Left lung (tissue), 10 donors: Measurements from ENCODE around the gene GNS. TPM values are rescaled to one million over a fixed set of nuclear protein-coding genes. Genes with fewer than 3 reads are reported as not detected.

Source experiments
- ATAC-seq: fragments of 200-7000 bp; cut with Tn5 transposase; one replicate; pipeline ENCODE4 v1.9.1; 2020; ENCODE audit warnings: moderate library complexity
- DNase-seq, 4 donors: peaks; one replicate each; pipeline ENCODE4 v3.0.0-alpha.2; 2013 to 2020
- H3K27ac ChIP-seq, 2 donors: fragments of 200-600 bp; sonication (generic) in 1 of 2; one replicate each; pipeline versions ENCODE4 v1.5.0 to v1.8.0; 2020 to 2021
- H3K27me3 ChIP-seq, 2 donors: fragments of 200-600 bp; sonication (generic) in 1 of 2; one replicate each; pipeline versions ENCODE4 v1.5.0 to v1.8.0; 2020 to 2021
- H3K36me3 ChIP-seq, 2 donors: fragments of 200-600 bp; sonication (generic) in 1 of 2; one replicate each; pipeline versions ENCODE4 v1.5.0 to v1.8.0; 2020 to 2021
- H3K4me1 ChIP-seq, 2 donors: fragments of 200-600 bp; one replicate each; pipeline ENCODE4 v1.8.0; 2021
- H3K4me3 ChIP-seq, 2 donors: fragments of 200-600 bp; sonication (generic) in 1 of 2; one replicate each; pipeline versions ENCODE4 v1.5.0 to v1.8.0; 2020 to 2021; ENCODE audit warnings: mild to moderate bottlenecking in 1 of 2
- H3K9me3 ChIP-seq, 2 donors: fragments of 200-600 bp; sonication (generic) in 1 of 2; one replicate each; pipeline versions ENCODE4 v1.5.0 to v1.8.0; 2020 to 2021
- CTCF ChIP-seq, 2 donors: fragments of 200-600 bp; sonication (generic) in 1 of 2; IDR thresholded peaks; one replicate each; pipeline versions ENCODE4 v1.5.0 to v1.8.0; 2021; ENCODE audit warnings: antibody characterized with exemption in 2 of 2
- intact Hi-C, 2 donors: fragments of 100-400 bp; cut with DNase I; formaldehyde crosslinking; loops; one replicate each; pipeline versions ENCODE4 v1.11.2 to v1.14.2; 2022
- polyA plus RNA-seq, 6 donors: library from polyadenylated mRNA; unstranded; fragments of 120-200 nt; gene quantifications; one replicate each; pipeline ENCODE4 v1.2.1, GENCODE V29; 2013; ENCODE audit not compliant: insufficient read length in 6 of 6
- total RNA-seq, 2 donors: library from RNA; stranded (reverse); fragmentation: NEBNext Ultra II Directional; extraction: Animal tissue kit (Norgen Biotek cat#: 25700); gene quantifications; one replicate each; pipeline ENCODE4 v1.2.1, GENCODE V29; 2021
- donor health status: DM: no; HTN: yes; CAD: no.
- donor health status: DM: no; HTN: no; CAD: no.

The GNS gene
- total and polyA plus RNA-seq, 8 donors: 77.3 to 196 (median 96.0) TPM

GRCh38 chr12:64699504-64700115 lies 59.6 kb downstream of the GNS start:
- no peaks in the 10 kb centered on the region for H3K9me3 ChIP-seq
- peaks cover 0 to 57% of the 10 kb centered on the region in 2 donors for H3K4me1 ChIP-seq
- peak overlapping the region in 1 of 2 donors; percentile 89 for H3K27ac ChIP-seq
- no peaks in the 10 kb centered on the region for H3K27me3 ChIP-seq
- ATAC-seq: peak; percentile 48
- intact Hi-C loops: loop anchor here in 1 of 2 donors (5.0 kb wide), 1 partner anchor 152 kb away; no protein-coding TSS in a partner anchor
- DNase-seq: peak in 2 of 4 donors; percentile 75 to 91
- H3K36me3 ChIP-seq: peaks cover 0 to 15% of the 10 kb centered on the region in 2 donors
- H3K4me3 ChIP-seq: no peak overlapping the region
- no peak for TF ChIP-seq CTCF (IDR thresholded peaks at IDR 0.05)

- Histone ChIP-seq H3K27ac (peak overlapping the region in 1 of 2 donors; percentile 31), H3K36me3 (peaks cover 0 to 40% of the 10 kb centered on the region in 2 donors), H3K4me3 (no peak overlapping the region), H3K9me3 (no peaks in the 10 kb centered on the region), H3K4me1 (peaks cover 5 to 66% of the 10 kb centered on the region in 2 donors), H3K27me3 (no peaks in the 10 kb centered on the region)
- intact Hi-C loops: loop anchor here in 1 of 2 donors (5.0 kb wide), 1 partner anchor 149 kb away; no protein-coding TSS in a partner anchor
- DNase-seq: no peak
- peak; percentile 13 for ATAC-seq
- peak; percentile 15 to 24 for TF ChIP-seq CTCF (IDR thresholded peaks at IDR 0.05)
Observed at GRCh38 chr12:64696080-64696741, 63.0 kb downstream of the GNS start.

DNA sequence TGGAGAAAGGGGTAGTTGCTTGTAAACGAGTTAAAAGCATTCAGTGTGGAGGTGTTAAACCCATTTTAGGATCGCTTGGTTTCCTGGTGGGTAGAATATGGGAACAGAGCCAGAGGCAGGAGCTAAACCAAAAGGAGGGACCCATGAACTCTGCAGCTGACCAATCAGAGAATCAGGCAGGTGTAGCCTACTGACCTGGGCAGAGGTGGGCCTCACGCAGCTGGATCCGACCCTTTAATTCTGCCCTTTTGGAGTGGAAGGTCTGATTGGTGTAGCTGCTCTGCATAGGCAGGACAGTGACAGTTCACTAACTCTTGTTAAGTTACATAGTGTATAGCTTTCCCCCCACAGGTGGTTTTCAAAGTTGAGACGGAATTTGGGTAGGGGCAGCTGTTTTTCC lies 63.7 kb downstream of the GNS start:
- intact Hi-C loops: loop anchor here in 1 of 2 donors (5.0 kb wide), 1 partner anchor 148 kb away; no protein-coding TSS in a partner anchor
- Histone ChIP-seq H3K27ac (peak overlapping the region in 1 of 2 donors; percentile 13), H3K27me3 (no peaks in the 10 kb centered on the region), H3K36me3 (peaks cover 0 to 42% of the 10 kb centered on the region in 2 donors), H3K4me1 (peaks cover 5 to 64% of the 10 kb centered on the region in 2 donors), H3K9me3 (no peaks in the 10 kb centered on the region), H3K4me3 (no peak overlapping the region)
- TF ChIP-seq CTCF (IDR thresholded peaks at IDR 0.05): no peak
- no peak for DNase-seq
- ATAC-seq: no peak

- intact Hi-C loops: loop anchor here in 1 of 2 donors (5.0 kb wide), 1 partner anchor 147 kb away; no protein-coding TSS in a partner anchor
- no peak overlapping the region for H3K27ac ChIP-seq
- no peaks in the 10 kb centered on the region for H3K9me3 ChIP-seq
- TF ChIP-seq CTCF (IDR thresholded peaks at IDR 0.05): no peak
- peaks cover 0 to 42% of the 10 kb centered on the region in 2 donors for H3K36me3 ChIP-seq
- ATAC-seq: no peak
- H3K4me3 ChIP-seq: no peak overlapping the region
- DNase-seq: no peak
- H3K4me1 ChIP-seq: peaks cover 5 to 53% of the 10 kb centered on the region in 2 donors
- H3K27me3 ChIP-seq: no peaks in the 10 kb centered on the region
Observed at GRCh38 chr12:64694130-64695040, 64.8 kb downstream of the GNS start.
